ENCODE data around the gene RNF157. TPM values are rescaled to one million over a fixed set of nuclear protein-coding genes. Genes with fewer than 3 reads are reported as not detected.
"Not testable (repeated sequence)": the region's sequence is repeated elsewhere in the genome, so short reads cannot be mapped to it uniquely, and the experiment has no call there.

The RNF157 gene
- polyA plus RNA-seq, 2 donors: 0.20 to 0.44 TPM

- H3K27me3 ChIP-seq (ENCODE audit: control insufficient read depth in 1 of 2, insufficient read depth in 2 of 2, low read length in 2 of 2): no peaks in the 10 kb centered on the region
- H3K36me3 ChIP-seq (ENCODE audit: control insufficient read depth in 2 of 2, insufficient read depth in 2 of 2, low read length in 1 of 2): no peaks in the 10 kb centered on the region
- H3K4me1 ChIP-seq (ENCODE audit: control insufficient read depth in 2 of 2, insufficient read depth in 2 of 2, low read length in 1 of 2): no peaks in the 10 kb centered on the region
- no peak overlapping the region for H3K27ac ChIP-seq (ENCODE audit: low read depth in 2 of 2, low read length in 1 of 2)
- H3K4me3 ChIP-seq (ENCODE audit: low read depth in 1 of 2, low read length in 2 of 2): no peak overlapping the region
- H3K9me3 ChIP-seq (ENCODE audit: control insufficient read depth in 2 of 2, insufficient read depth in 1 of 2, low read depth in 1 of 2, low read length in 1 of 2): no peaks in the 10 kb centered on the region
- 94 to 97% methylated on average over 3 of the region's 3 CpGs for WGBS, 2 donors
Observed at GRCh38 chr17:76217081-76217480, 23.2 kb downstream of the RNF157 start.

- H3K9me3 ChIP-seq (ENCODE audit: control insufficient read depth in 2 of 2, insufficient read depth in 1 of 2, low read depth in 1 of 2, low read length in 1 of 2): no peaks in the 10 kb centered on the region
- no peak overlapping the region for H3K4me3 ChIP-seq (ENCODE audit: low read depth in 1 of 2, low read length in 2 of 2)
- WGBS, 2 donors: 82 to 92% methylated on average over 2 of the region's 2 CpGs
Observed at GRCh38 chr17:76213491-76213890, 26.8 kb downstream of the RNF157 start.

GRCh38 chr17:76208120-76208519 is 32.2 kb downstream of the RNF157 start:
- WGBS, 2 donors: 82 to 92% methylated on average over 1 of the region's 1 CpG
- no peak overlapping the region for H3K27ac ChIP-seq (ENCODE audit: low read depth in 2 of 2, low read length in 1 of 2)
- H3K36me3 ChIP-seq (ENCODE audit: control insufficient read depth in 2 of 2, insufficient read depth in 2 of 2, low read length in 1 of 2): peaks cover 0 to 4% of the 10 kb centered on the region in 2 donors
- H3K27me3 ChIP-seq (ENCODE audit: control insufficient read depth in 1 of 2, insufficient read depth in 2 of 2, low read length in 2 of 2): no peaks in the 10 kb centered on the region
- H3K9me3 ChIP-seq (ENCODE audit: control insufficient read depth in 2 of 2, insufficient read depth in 1 of 2, low read depth in 1 of 2, low read length in 1 of 2): no peaks in the 10 kb centered on the region
- no peak overlapping the region for H3K4me3 ChIP-seq (ENCODE audit: low read depth in 1 of 2, low read length in 2 of 2)
- H3K4me1 ChIP-seq (ENCODE audit: control insufficient read depth in 2 of 2, insufficient read depth in 2 of 2, low read length in 1 of 2): no peaks in the 10 kb centered on the region

More at GRCh38 chr17:76213491-76213890, 26.8 kb downstream of the RNF157 start:
- Histone ChIP-seq H3K27me3 (ENCODE audit: control insufficient read depth in 1 of 2, insufficient read depth in 2 of 2, low read length in 2 of 2) (no peaks in the 10 kb centered on the region), H3K36me3 (ENCODE audit: control insufficient read depth in 2 of 2, insufficient read depth in 2 of 2, low read length in 1 of 2) (peaks cover 0 to 4% of the 10 kb centered on the region in 2 donors), H3K4me1 (ENCODE audit: control insufficient read depth in 2 of 2, insufficient read depth in 2 of 2, low read length in 1 of 2) (no peaks in the 10 kb centered on the region), H3K27ac (ENCODE audit: low read depth in 2 of 2, low read length in 1 of 2) (no peak overlapping the region)

- H3K4me1 ChIP-seq (ENCODE audit: control insufficient read depth in 2 of 2, insufficient read depth in 2 of 2, low read length in 1 of 2): no peaks in the 10 kb centered on the region
- H3K27ac ChIP-seq (ENCODE audit: low read depth in 2 of 2, low read length in 1 of 2): no peak overlapping the region
- 83 to 88% methylated on average over 7 of the region's 7 CpGs for WGBS, 2 donors
- H3K27me3 ChIP-seq (ENCODE audit: control insufficient read depth in 1 of 2, insufficient read depth in 2 of 2, low read length in 2 of 2): no peaks in the 10 kb centered on the region
- peaks cover 0 to 4% of the 10 kb centered on the region in 2 donors for H3K36me3 ChIP-seq (ENCODE audit: control insufficient read depth in 2 of 2, insufficient read depth in 2 of 2, low read length in 1 of 2)
- no peaks in the 10 kb centered on the region for H3K9me3 ChIP-seq (ENCODE audit: control insufficient read depth in 2 of 2, insufficient read depth in 1 of 2, low read depth in 1 of 2, low read length in 1 of 2)
- H3K4me3 ChIP-seq (ENCODE audit: low read depth in 1 of 2, low read length in 2 of 2): no peak overlapping the region
Observed at GRCh38 chr17:76207275-76208059, 32.8 kb downstream of the RNF157 start.

GRCh38 chr17:76205542-76206144 is 34.6 kb downstream of the RNF157 start:
- 95 to 97% methylated on average over 9 of the region's 9 CpGs for WGBS, 2 donors
- H3K27ac ChIP-seq (ENCODE audit: low read depth in 2 of 2, low read length in 1 of 2); H3K4me1 ChIP-seq (ENCODE audit: control insufficient read depth in 2 of 2, insufficient read depth in 2 of 2, low read length in 1 of 2); H3K9me3 ChIP-seq (ENCODE audit: control insufficient read depth in 2 of 2, insufficient read depth in 1 of 2, low read depth in 1 of 2, low read length in 1 of 2); H3K4me3 ChIP-seq (ENCODE audit: low read depth in 1 of 2, low read length in 2 of 2); H3K27me3 ChIP-seq (ENCODE audit: control insufficient read depth in 1 of 2, insufficient read depth in 2 of 2, low read length in 2 of 2); H3K36me3 ChIP-seq (ENCODE audit: control insufficient read depth in 2 of 2, insufficient read depth in 2 of 2, low read length in 1 of 2): not testable (repeated sequence)

GRCh38 chr17:76204277-76204676 is 36.0 kb downstream of the RNF157 start:
- WGBS, 2 donors: 70 to 76% methylated on average over 3 of the region's 3 CpGs
- Histone ChIP-seq H3K27me3 (ENCODE audit: control insufficient read depth in 1 of 2, insufficient read depth in 2 of 2, low read length in 2 of 2) (no peaks in the 10 kb centered on the region), H3K4me1 (ENCODE audit: control insufficient read depth in 2 of 2, insufficient read depth in 2 of 2, low read length in 1 of 2) (no peaks in the 10 kb centered on the region), H3K36me3 (ENCODE audit: control insufficient read depth in 2 of 2, insufficient read depth in 2 of 2, low read length in 1 of 2) (no peaks in the 10 kb centered on the region), H3K4me3 (ENCODE audit: low read depth in 1 of 2, low read length in 2 of 2) (no peak overlapping the region), H3K9me3 (ENCODE audit: control insufficient read depth in 2 of 2, insufficient read depth in 1 of 2, low read depth in 1 of 2, low read length in 1 of 2) (no peaks in the 10 kb centered on the region), H3K27ac (ENCODE audit: low read depth in 2 of 2, low read length in 1 of 2) (no peak overlapping the region)

- Histone ChIP-seq H3K9me3 (ENCODE audit: control insufficient read depth in 2 of 2, insufficient read depth in 1 of 2, low read depth in 1 of 2, low read length in 1 of 2) (no peaks in the 10 kb centered on the region), H3K4me3 (ENCODE audit: low read depth in 1 of 2, low read length in 2 of 2) (no peak overlapping the region), H3K36me3 (ENCODE audit: control insufficient read depth in 2 of 2, insufficient read depth in 2 of 2, low read length in 1 of 2) (no peaks in the 10 kb centered on the region), H3K27me3 (ENCODE audit: control insufficient read depth in 1 of 2, insufficient read depth in 2 of 2, low read length in 2 of 2) (no peaks in the 10 kb centered on the region), H3K27ac (ENCODE audit: low read depth in 2 of 2, low read length in 1 of 2) (no peak overlapping the region), H3K4me1 (ENCODE audit: control insufficient read depth in 2 of 2, insufficient read depth in 2 of 2, low read length in 1 of 2) (peaks cover 0 to 3% of the 10 kb centered on the region in 2 donors)
- 82 to 84% methylated on average over 4 of the region's 4 CpGs for WGBS, 2 donors
Observed at GRCh38 chr17:76200354-76200753, 39.9 kb downstream of the RNF157 start.

GRCh38 chr17:76199469-76199868 is 40.8 kb downstream of the RNF157 start:
- Histone ChIP-seq H3K9me3 (ENCODE audit: control insufficient read depth in 2 of 2, insufficient read depth in 1 of 2, low read depth in 1 of 2, low read length in 1 of 2) (no peaks in the 10 kb centered on the region), H3K4me1 (ENCODE audit: control insufficient read depth in 2 of 2, insufficient read depth in 2 of 2, low read length in 1 of 2) (peaks cover 0 to 3% of the 10 kb centered on the region in 2 donors), H3K36me3 (ENCODE audit: control insufficient read depth in 2 of 2, insufficient read depth in 2 of 2, low read length in 1 of 2) (no peaks in the 10 kb centered on the region), H3K27ac (ENCODE audit: low read depth in 2 of 2, low read length in 1 of 2) (no peak overlapping the region), H3K4me3 (ENCODE audit: low read depth in 1 of 2, low read length in 2 of 2) (no peak overlapping the region), H3K27me3 (ENCODE audit: control insufficient read depth in 1 of 2, insufficient read depth in 2 of 2, low read length in 2 of 2) (no peaks in the 10 kb centered on the region)
- 80 to 84% methylated on average over 4 of the region's 4 CpGs for WGBS, 2 donors

- H3K4me3 ChIP-seq (ENCODE audit: low read depth in 1 of 2, low read length in 2 of 2): no peak overlapping the region
- H3K9me3 ChIP-seq (ENCODE audit: control insufficient read depth in 2 of 2, insufficient read depth in 1 of 2, low read depth in 1 of 2, low read length in 1 of 2): no peaks in the 10 kb centered on the region
- H3K27ac ChIP-seq (ENCODE audit: low read depth in 2 of 2, low read length in 1 of 2): no peak overlapping the region
- H3K36me3 ChIP-seq (ENCODE audit: control insufficient read depth in 2 of 2, insufficient read depth in 2 of 2, low read length in 1 of 2): no peaks in the 10 kb centered on the region
- 92 to 93% methylated on average over 5 of the region's 5 CpGs for WGBS, 2 donors
- peaks cover 0 to 3% of the 10 kb centered on the region in 2 donors for H3K4me1 ChIP-seq (ENCODE audit: control insufficient read depth in 2 of 2, insufficient read depth in 2 of 2, low read length in 1 of 2)
- no peaks in the 10 kb centered on the region for H3K27me3 ChIP-seq (ENCODE audit: control insufficient read depth in 1 of 2, insufficient read depth in 2 of 2, low read length in 2 of 2)
Observed at GRCh38 chr17:76198702-76199101, 41.6 kb downstream of the RNF157 start.

- H3K27me3 ChIP-seq (ENCODE audit: control insufficient read depth in 1 of 2, insufficient read depth in 2 of 2, low read length in 2 of 2): no peaks in the 10 kb centered on the region
- H3K9me3 ChIP-seq (ENCODE audit: control insufficient read depth in 2 of 2, insufficient read depth in 1 of 2, low read depth in 1 of 2, low read length in 1 of 2): no peaks in the 10 kb centered on the region
- H3K36me3 ChIP-seq (ENCODE audit: control insufficient read depth in 2 of 2, insufficient read depth in 2 of 2, low read length in 1 of 2): no peaks in the 10 kb centered on the region
- H3K4me1 ChIP-seq (ENCODE audit: control insufficient read depth in 2 of 2, insufficient read depth in 2 of 2, low read length in 1 of 2): peaks cover 0 to 3% of the 10 kb centered on the region in 2 donors
- H3K27ac ChIP-seq (ENCODE audit: low read depth in 2 of 2, low read length in 1 of 2): no peak overlapping the region
- 69 to 78% methylated on average over 2 of the region's 2 CpGs for WGBS, 2 donors
- H3K4me3 ChIP-seq (ENCODE audit: low read depth in 1 of 2, low read length in 2 of 2): no peak overlapping the region
Observed at GRCh38 chr17:76197911-76198310, 42.4 kb downstream of the RNF157 start.
